HG03060 (cell line): ENCODE measurements around the gene RNPS1.
"Not testable (repeated sequence)": the region's sequence is repeated elsewhere in the genome, so short reads cannot be mapped to it uniquely, and the experiment has no call there.

Experiments used
- ATAC-seq: cut with Tn5 transposase; IDR thresholded peaks from one replicate; pipeline ENCODE4 v1.9.1; 2021; ENCODE audit warnings: low read depth, moderate number of reproducible peaks; ENCODE audit not compliant: unreplicated experiment

RNPS1 gene

DNA sequence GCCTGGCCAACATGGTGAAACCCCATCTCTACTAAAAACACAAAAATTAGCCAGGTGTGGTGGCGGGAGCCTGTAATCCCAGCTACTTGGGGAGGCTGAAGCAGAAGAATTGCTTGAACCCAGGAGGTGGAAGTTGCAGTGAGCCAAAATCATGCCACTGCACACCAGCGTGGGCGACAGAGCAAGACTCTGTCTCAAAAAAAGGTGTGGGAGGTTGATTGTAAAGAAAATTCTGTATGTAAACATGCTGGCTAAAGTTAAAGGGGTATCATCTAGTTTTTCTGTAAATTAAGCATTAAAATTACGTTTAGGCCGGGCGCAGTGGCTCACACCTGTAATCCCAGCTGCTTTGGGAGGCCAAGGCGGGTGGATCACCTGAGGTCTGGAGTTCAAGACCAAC lies 9.4 kb downstream of the RNPS1 start:
- not testable (repeated sequence) for ATAC-seq

DNA sequence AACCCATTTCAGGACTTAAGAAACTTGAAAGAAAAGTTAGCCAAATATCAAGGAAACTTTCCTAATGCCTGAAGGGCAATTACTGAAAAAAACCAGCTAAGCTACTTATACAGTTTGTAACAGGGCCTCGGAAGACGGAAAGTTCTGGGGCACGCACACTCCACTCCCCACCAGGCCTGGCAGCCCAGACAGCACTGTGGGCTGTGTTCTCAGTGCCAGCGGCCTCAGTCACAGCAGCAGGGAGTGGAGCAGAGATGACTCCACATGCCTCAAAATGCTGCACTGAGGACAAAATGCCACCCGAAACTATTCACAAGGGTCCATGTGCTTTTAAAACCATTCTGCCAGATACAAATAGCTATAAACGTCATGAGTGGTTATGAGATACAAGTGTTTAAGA lies 10.2 kb downstream of the RNPS1 start:
- no peak for ATAC-seq

DNA sequence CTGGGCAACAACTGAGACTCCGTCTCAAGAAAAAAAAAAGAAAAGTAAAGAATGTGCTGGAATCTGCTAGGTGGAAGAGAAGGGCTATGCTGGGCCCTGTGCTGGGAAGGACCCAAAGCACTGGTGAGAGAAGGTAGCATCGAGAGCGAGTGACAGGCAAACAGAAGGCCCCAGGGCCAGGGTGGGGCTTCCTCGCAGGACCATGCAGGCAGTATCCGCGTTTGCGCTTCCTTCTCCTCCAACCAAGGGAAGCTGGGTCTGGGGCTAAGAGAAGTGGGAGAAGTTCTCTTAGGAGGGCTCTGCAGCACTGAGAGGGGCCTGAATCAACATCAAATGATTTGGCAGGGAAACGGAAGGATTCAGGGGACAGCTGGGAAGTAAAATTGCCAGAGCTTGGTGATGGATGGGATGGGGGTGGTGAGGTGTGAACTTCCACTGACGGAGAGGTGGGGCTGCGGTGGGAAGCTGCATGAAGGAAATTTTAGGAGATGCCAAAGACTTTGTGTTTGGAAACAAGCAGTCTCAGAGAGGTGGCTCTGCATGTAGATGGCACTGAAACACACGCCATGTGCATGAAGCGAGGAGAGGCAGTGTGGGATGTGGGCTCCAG lies 11.3 kb downstream of the RNPS1 start:
- no peak for ATAC-seq

DNA sequence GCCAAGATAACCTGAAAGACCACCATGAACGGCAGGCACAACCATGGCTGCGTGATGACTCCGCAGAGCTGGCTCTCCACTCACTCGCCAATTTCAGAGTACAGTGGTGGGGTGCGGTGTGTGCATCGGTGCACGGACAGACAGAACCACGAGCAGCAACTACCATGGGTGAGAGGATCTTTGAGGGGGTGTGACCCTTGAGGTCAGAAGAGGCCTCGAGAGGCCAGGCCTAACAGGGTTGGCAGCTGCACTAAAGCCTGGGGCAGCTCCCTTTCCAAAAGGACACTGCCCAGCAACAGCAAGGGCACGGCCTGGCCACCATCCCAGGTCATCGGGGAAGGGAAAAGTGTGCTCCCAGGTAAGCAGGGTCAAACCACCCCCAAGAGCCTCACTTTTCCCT lies 14.6 kb downstream of the RNPS1 start:
- ATAC-seq, result no peak

DNA sequence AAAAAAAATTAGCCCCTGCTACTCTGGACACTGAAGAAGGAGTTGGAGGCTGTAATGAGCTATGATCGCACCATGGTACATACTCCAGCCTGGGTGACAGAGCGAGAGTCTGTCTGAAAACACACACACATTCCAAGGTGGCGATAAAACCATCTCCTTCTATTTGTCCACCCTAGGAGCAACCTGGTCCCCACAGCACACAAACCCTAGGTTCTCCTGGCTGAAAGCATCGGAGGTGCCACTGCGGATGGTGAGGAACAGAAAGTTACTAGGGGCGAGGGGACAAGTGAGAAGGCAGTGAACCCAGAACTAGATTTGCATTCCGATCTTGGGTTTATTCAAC lies 15.1 kb downstream of the RNPS1 start:
- no peak for ATAC-seq

DNA sequence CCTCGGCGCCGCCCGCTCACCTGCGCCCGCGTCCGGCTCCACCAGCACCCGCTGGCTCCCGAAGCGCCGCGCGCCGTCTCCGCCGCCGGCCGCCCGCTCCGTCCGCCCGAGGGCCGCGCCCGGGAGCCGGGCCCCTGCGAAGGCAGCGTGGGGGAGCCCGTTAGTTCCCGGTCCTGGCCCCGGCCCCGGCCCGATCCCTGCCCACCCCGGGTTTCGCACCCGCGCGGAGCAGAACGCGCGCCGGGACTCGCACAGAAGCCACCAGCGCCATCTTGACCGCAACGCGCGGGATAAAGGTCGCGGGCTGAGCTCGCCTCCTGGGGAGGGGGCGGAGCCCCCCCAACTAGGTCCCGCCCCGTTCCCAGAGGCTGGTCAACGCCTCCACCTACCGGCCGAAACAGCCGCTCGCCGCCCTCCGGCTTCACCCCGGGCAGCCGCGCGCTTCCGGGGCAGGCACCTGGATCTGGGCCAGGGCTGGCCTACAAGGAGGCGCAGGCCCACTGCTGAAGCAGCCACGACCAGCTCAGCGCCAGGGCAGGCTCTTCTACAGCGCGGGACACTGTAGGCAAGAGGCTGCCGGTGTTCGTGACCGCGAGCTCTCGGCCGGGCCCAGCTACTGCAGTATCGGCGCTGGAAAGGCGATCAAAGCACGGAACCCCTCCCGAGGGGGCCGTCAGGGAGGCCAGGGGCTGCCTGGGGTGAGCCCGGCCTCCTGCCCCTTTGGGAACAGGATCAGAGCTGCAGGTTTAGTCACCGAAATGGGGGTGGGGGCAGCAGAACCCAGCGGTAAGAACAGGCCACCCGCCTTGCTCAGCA lies 16.4 kb downstream of the RNPS1 start, which contains the start of gene ECI1:
Gene ECI1, minus strand, starts transcription at position 292 of the 816 bp plus-strand sequence. Its CDS starts 21 bp downstream, at position 271.
- ATAC-seq, result peak; percentile 56

DNA sequence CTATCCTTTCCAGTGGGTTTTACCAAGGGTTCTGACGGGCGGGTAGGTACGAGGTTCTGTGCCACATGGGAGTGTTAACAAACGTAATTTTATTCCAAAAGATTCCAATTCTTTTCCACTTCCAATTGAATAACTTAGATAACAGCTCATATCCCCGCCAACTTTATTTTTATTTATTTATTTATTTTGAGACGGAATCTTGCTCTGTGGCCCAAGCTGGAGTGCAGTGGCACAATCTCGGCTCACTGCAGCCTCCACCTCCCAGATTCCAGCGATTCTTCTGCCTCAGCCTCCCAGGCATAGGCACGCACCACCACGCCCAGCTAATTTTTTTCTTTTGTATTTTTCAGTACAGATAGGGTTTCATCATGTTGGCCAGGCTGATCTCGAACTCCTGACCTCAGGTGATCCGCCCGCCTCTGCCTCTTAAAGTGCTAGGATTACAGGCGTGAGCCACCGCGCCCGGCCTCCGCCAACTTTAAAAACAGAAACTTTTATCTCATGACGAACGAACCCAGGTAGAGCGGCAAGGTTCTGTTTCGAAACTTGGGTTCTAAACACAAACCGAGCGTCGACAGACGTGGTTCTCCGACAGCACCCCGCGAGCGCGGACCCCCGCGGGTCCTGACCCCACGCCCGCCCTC lies 17.2 kb downstream of the RNPS1 start:
- ATAC-seq, result no peak

DNA sequence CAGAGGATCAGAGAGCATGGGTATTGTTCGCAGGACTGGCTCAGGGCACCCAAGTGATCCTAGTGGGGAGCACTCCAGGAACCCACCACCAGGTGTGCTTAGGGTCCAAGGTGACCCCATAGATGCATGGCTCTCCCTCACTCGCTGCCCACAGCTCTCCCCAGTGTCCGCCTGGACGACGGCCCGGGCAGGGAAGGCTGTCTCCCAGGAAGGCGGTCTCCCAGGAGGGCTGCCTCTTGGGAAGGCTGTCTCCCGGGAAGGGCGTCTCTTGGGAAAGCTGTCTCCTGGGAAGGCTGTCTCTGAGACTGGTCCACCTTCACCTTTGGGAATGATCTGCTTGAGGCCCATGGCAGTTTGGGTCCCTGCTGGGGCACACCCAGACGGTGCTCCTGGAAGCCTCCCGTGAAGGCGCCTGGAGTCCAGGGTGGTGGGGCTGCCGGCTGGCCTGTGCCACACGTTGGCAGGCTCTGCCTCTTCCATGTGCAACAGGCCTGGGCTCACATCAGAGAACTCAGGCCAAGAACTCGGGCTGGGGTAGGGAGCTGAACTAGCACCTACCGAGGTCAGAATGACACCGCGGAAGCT lies 21.5 kb downstream of the RNPS1 start:
- no peak for ATAC-seq

DNA sequence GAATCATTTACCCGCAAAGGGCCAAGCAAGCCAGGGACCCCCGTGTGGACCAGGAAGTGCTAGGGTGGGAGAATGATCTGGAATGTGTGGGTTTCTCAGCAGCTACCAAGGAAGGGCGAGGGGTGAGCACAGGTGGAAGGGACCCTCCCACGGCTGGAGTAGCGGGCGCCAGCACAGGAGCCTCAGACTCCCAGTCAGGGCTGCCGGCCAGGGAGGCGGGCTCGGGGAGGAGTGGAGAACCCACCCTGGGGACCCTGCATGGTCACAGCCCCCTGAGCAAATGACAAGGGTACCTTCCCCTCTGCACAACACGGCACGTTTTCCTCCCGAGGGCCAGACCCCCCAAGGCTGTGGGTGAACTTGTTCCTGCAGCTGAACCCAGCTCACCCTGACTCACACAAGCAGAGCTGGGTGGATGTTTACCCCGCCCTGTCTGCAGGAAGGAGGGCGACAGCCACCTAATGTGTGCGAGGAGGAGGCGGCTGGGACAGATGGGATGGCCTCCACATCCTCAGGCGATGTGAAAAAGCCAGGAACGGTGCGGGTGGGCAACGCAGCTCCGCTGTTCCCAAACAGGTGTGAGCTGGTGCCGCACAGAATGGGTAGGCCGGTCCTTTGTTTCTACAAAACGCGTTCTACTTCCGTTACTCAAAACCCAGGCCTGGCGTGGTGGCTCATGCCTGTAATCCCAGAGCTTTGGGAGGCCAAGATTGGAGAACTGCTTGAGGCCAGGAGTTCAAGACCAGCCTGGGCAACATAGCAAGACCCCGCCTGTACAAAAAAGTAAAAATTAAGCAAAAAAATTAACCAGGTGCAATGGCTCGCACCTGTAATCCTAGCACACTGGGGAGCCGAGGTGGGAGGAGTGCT lies 22.8 kb downstream of the RNPS1 start:
- no peak for ATAC-seq

DNA sequence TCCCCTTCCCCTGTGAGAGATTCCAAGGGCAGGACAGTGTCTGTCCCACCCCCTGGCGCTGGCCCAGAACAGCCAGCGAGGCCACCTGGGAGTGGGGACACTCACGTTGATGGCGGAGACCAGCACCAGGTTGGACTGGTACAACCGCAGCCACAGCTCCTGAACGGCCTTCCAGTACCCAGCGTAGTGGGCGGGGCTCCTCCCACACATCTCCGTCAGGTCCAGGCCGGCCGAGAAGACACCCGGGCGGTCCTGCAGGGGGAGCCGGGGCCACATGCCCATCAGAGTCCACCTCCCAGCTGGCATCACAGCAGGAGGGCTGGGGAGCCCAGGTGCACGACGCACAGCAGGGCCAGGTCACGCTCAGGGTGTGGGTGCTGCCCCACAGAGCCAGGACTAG lies 23.6 kb downstream of the RNPS1 start:
- no peak for ATAC-seq

DNA sequence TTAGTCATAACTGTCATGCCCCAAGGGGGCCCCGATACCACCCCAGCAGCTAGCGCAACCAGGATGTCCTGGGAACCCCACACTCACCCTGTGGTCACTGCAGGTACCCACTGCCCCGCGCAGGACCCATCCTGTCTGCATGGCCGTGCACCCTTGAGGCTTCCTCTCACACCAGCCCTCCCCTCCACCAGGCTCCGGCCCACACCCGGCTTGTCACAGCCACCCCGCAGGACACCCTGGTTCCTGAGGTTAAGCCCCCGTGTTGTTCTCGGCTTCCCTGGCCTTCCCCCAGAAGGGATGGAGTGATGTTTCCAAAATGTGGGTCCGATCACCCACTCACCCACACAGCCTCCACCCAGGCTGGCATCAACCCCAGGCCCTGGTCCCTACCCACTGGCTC lies 24.1 kb downstream of the RNPS1 start:
- no peak for ATAC-seq

DNA sequence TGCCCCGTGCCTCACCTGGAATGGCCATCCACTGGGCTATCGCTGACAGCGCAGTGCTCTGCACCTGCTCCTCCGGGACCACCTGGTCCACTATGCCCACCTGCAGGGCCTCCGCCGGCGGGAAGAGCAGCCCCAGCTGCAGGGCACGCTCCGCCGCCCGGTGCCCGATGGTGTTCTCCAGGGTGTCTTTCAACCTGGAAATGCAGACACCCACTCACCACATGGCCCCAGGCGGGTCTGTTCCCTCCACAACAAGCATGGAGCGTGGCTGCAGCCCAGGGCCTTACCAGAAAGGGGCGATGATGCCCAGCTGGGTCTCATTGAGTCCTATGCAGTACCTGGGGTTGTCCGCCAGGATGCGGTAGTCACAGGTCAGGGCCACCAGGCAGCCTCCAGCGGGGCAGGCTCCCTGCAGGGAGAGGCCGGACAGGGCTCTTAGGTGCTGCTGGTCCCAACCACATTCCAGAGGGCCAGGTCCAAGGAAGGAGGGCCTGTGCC lies 24.8 kb downstream of the RNPS1 start:
- no peak for ATAC-seq

DNA sequence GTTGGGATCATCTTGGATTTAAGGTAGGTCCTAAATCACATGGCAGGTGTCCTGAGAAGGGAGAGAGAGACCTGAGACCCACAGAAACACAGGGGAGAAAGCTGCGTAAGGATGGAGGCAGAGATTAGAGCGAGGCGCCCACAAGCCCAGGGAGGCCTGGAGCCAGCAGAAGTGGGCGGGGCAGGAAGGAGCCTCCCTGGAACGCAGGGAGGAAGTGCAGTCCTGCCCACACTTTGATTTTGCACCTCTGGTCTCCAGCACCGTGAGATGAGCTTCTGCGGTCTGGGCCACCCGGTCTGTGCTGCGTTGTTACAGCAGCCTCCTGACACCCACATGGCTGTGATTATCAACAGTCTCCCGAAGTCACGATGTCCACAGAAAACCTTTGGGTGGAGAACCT lies 25.3 kb downstream of the RNPS1 start:
- ATAC-seq, result no peak

DNA sequence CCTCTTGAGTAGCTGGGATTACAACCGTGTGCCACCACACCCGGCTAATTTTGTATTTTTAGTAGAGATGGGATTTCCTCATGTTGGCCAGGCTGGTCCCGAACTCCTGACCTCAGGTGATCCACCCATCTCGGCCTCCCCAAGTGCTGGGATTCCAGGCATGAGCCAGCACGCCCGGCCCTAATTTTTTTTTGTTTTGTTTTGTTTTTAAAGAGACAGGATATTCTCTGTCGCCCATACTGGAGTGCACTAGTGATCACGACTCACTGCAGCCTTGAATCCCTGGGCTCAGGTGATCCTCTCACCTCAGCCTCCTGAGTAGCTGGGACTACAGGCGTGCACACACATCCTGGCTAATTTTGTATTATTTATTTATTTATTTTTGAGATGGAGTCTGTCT lies 27.6 kb downstream of the RNPS1 start:
- not testable (repeated sequence) for ATAC-seq

DNA sequence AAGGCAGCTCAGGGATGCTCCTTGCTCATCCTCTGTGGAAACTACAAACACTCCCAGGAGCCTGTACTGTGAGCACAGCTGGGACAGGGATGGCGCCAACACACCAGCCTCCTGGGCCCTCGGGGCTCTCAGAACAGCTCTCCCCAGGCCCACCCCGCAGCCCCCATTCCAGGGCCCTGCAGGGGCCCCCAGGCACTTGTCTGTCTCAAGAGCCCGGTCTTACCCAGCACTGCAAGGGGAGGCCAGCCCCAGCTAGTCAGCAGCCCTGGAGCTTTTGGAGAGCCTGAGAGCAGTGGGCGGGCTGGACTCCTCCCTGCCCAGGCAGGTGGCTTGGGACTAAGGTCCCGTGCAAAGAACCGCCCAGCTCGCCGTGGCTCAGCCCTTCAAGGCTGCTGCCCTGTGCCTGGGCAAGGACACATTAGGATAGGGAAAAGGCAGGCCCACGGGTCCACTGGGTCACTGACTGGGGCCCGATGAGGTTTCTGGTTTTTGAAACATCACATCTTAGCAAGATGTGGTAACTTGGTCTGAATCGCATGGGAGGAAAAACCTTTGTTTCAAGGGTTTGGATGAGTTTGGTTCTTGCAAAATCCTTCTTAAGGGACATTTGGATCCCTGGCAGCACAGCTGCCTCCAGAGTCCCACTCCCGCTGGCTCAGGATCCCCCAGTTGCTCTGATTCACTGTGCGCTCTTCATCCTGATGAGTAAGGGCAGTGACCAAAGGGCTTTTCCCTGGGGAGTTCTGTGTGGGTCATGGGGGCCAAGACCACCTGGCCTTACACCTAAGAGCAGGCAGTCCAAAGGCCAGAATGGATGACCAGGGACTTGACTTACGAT lies 28.9 kb downstream of the RNPS1 start:
- no peak for ATAC-seq

DNA sequence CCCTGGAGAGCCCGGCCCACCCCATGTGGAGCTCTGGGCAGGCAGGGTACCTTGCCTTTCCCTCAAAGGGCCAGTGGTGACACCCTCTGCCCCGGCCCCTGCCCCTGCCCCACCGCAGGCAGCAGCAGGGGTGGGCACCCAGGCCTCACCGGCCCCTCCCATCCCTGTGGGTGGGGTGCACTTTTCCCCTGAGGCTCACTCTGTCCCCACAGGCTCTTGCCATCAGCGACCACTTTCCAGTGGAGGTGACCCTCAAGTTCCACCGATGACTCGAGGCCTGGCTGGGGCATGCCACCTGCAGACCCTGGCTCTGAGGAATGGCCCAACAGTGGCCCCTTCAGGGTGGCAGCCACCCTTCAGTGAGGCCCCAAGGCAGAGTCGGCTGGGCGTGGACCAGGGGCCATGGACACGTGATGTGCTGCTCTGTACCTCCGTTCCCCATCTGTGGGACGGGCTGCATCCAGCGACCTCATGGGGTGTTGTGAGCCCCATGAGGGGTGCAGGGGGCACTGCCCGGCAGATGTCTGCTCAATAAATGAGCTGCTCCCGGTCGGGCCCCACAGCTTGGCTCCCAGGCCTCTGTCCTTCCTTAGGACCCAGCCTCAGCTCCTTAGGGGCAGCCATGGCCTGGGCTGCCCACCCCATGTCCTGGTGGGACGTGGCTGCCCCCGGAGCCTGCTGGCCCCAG lies 29.6 kb downstream of the RNPS1 start:
- ATAC-seq, result no peak

DNA sequence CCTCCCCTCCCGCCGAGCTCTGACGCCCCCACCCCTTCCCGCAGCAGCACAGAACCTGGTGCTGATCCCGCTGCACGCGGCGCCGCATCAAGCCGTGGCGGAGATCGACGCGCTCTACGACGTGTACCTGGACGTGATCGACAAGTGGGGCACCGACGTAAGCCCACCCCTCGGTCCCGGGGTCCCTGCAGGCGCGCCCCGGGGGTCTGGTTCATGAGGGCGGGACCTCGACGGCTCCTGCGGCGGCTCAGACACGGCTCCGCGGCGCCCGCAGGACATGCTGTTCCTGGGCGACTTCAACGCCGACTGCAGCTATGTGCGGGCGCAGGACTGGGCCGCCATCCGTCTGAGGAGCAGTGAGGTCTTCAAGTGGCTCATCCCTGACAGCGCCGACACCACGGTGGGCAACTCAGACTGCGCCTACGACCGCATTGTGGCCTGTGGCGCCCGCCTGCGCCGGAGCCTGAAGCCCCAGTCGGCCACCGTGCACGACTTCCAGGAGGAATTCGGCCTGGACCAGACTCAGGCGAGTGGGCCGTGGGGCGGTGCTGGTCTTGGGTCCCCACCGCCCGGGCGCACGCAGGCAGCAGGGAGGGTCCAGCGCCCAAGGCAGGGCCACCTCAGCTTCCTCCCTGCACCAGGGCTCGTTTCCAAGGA lies 30.3 kb downstream of the RNPS1 start:
- ATAC-seq, result no peak

DNA sequence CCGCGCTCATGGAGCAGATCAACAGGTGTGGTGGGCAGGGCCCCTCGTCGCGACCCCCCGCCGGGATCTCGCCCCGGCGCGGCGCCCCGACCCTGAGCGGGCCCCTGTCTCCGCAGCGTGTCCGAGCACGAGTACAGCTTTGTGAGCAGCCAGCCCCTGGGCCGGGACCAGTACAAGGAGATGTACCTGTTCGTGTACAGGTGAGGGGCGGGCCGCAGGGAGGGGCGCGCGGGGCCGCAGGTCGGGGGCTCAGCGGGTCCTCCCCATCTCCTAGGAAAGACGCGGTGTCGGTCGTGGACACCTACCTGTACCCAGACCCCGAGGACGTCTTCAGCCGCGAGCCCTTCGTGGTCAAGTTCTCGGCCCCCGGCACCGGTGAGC lies 30.8 kb downstream of the RNPS1 start:
- no peak for ATAC-seq
